ENCODE measurements around the gene DLGAP1.

DNA sequence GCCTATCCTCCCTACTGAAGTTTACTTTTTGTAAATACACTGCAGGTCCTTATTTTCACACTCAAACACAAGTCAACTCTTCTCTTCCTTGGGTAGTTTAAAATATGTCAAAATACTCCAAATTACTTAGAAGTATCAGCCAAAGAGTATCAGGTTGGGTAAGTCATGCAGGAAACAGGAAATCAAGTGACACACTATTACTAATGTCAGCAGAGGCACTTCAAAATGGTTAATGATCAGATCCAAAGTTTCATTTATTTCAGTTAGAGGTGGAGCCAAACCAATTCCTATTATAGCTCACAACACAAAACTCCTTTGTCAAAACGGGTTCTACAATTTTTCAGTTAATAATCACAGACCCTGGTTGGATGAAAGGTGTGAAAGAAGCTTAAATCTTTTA lies 54.2 kb downstream of the DLGAP1 start:
- TF ChIP-seq, protein P1, sequence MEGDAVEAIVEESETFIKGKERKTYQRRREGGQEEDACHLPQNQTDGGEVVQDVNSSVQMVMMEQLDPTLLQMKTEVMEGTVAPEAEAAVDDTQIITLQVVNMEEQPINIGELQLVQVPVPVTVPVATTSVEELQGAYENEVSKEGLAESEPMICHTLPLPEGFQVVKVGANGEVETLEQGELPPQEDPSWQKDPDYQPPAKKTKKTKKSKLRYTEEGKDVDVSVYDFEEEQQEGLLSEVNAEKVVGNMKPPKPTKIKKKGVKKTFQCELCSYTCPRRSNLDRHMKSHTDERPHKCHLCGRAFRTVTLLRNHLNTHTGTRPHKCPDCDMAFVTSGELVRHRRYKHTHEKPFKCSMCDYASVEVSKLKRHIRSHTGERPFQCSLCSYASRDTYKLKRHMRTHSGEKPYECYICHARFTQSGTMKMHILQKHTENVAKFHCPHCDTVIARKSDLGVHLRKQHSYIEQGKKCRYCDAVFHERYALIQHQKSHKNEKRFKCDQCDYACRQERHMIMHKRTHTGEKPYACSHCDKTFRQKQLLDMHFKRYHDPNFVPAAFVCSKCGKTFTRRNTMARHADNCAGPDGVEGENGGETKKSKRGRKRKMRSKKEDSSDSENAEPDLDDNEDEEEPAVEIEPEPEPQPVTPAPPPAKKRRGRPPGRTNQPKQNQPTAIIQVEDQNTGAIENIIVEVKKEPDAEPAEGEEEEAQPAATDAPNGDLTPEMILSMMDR (tag by site-specific recombination; IDR thresholded peaks at IDR 0.05), result no peak
- TF ChIP-seq, protein P2, sequence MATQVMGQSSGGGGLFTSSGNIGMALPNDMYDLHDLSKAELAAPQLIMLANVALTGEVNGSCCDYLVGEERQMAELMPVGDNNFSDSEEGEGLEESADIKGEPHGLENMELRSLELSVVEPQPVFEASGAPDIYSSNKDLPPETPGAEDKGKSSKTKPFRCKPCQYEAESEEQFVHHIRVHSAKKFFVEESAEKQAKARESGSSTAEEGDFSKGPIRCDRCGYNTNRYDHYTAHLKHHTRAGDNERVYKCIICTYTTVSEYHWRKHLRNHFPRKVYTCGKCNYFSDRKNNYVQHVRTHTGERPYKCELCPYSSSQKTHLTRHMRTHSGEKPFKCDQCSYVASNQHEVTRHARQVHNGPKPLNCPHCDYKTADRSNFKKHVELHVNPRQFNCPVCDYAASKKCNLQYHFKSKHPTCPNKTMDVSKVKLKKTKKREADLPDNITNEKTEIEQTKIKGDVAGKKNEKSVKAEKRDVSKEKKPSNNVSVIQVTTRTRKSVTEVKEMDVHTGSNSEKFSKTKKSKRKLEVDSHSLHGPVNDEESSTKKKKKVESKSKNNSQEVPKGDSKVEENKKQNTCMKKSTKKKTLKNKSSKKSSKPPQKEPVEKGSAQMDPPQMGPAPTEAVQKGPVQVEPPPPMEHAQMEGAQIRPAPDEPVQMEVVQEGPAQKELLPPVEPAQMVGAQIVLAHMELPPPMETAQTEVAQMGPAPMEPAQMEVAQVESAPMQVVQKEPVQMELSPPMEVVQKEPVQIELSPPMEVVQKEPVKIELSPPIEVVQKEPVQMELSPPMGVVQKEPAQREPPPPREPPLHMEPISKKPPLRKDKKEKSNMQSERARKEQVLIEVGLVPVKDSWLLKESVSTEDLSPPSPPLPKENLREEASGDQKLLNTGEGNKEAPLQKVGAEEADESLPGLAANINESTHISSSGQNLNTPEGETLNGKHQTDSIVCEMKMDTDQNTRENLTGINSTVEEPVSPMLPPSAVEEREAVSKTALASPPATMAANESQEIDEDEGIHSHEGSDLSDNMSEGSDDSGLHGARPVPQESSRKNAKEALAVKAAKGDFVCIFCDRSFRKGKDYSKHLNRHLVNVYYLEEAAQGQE (tag by site-specific recombination; IDR thresholded peaks at IDR 0.05), result no peak
- TF ChIP-seq, protein P3, sequence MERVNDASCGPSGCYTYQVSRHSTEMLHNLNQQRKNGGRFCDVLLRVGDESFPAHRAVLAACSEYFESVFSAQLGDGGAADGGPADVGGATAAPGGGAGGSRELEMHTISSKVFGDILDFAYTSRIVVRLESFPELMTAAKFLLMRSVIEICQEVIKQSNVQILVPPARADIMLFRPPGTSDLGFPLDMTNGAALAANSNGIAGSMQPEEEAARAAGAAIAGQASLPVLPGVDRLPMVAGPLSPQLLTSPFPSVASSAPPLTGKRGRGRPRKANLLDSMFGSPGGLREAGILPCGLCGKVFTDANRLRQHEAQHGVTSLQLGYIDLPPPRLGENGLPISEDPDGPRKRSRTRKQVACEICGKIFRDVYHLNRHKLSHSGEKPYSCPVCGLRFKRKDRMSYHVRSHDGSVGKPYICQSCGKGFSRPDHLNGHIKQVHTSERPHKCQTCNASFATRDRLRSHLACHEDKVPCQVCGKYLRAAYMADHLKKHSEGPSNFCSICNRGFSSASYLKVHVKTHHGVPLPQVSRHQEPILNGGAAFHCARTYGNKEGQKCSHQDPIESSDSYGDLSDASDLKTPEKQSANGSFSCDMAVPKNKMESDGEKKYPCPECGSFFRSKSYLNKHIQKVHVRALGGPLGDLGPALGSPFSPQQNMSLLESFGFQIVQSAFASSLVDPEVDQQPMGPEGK (tag by site-specific recombination; IDR thresholded peaks at IDR 0.05), result no peak
- TF ChIP-seq, protein P4, sequence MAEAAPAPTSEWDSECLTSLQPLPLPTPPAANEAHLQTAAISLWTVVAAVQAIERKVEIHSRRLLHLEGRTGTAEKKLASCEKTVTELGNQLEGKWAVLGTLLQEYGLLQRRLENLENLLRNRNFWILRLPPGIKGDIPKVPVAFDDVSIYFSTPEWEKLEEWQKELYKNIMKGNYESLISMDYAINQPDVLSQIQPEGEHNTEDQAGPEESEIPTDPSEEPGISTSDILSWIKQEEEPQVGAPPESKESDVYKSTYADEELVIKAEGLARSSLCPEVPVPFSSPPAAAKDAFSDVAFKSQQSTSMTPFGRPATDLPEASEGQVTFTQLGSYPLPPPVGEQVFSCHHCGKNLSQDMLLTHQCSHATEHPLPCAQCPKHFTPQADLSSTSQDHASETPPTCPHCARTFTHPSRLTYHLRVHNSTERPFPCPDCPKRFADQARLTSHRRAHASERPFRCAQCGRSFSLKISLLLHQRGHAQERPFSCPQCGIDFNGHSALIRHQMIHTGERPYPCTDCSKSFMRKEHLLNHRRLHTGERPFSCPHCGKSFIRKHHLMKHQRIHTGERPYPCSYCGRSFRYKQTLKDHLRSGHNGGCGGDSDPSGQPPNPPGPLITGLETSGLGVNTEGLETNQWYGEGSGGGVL (tag by site-specific recombination; IDR thresholded peaks at IDR 0.05), result no peak
- TF ChIP-seq ZNF184 (tag by site-specific recombination; IDR thresholded peaks at IDR 0.05) (no peak), GLIS1 (tag by site-specific recombination; IDR thresholded peaks at IDR 0.05) (no peak), ZNF121 (tag by site-specific recombination; IDR thresholded peaks at IDR 0.05) (no peak), ZNF707 (tag by site-specific recombination; IDR thresholded peaks at IDR 0.05) (no peak), ZNF214 (tag by site-specific recombination; IDR thresholded peaks at IDR 0.05; ENCODE audit: borderline replicate concordance) (no peak), YY2 (tag by site-specific recombination; IDR thresholded peaks at IDR 0.05) (no peak), ZNF174 (tag by site-specific recombination; IDR thresholded peaks at IDR 0.05) (no peak), ZNF366 (tag by site-specific recombination; conservative IDR thresholded peaks at IDR 0.05) (no peak)
- TF ChIP-seq, protein P5, sequence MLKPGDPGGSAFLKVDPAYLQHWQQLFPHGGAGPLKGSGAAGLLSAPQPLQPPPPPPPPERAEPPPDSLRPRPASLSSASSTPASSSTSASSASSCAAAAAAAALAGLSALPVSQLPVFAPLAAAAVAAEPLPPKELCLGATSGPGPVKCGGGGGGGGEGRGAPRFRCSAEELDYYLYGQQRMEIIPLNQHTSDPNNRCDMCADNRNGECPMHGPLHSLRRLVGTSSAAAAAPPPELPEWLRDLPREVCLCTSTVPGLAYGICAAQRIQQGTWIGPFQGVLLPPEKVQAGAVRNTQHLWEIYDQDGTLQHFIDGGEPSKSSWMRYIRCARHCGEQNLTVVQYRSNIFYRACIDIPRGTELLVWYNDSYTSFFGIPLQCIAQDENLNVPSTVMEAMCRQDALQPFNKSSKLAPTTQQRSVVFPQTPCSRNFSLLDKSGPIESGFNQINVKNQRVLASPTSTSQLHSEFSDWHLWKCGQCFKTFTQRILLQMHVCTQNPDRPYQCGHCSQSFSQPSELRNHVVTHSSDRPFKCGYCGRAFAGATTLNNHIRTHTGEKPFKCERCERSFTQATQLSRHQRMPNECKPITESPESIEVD (tag by site-specific recombination; IDR thresholded peaks at IDR 0.05), result no peak
- TF ChIP-seq, protein P6, sequence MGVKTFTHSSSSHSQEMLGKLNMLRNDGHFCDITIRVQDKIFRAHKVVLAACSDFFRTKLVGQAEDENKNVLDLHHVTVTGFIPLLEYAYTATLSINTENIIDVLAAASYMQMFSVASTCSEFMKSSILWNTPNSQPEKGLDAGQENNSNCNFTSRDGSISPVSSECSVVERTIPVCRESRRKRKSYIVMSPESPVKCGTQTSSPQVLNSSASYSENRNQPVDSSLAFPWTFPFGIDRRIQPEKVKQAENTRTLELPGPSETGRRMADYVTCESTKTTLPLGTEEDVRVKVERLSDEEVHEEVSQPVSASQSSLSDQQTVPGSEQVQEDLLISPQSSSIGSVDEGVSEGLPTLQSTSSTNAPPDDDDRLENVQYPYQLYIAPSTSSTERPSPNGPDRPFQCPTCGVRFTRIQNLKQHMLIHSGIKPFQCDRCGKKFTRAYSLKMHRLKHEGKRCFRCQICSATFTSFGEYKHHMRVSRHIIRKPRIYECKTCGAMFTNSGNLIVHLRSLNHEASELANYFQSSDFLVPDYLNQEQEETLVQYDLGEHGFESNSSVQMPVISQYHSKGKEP (tag by site-specific recombination; IDR thresholded peaks at IDR 0.05), result no peak
